K562 (cell line): ENCODE measurements around the gene ZBTB18. TPM values are rescaled to one million over a fixed set of nuclear protein-coding genes. Genes with fewer than 3 reads are reported as not detected.

Experiments
- ATAC-seq: fragments of 200-7000 bp; cut with Tn5 transposase; 3 replicates; pipeline ENCODE4 v1.9.1; 2020; ENCODE audit warnings: moderate library complexity
- BruUV-seq: library from RNA; stranded (reverse); fragments of 400-500 nt; replicated peaks from 2 replicates; lab custom pipeline; 2021; lab: Mats Ljungman, UMichigan
- CTCF ChIA-PET: fragments of 300-600 bp; formaldehyde crosslinking; extraction: SDS; loops from one replicate; lab custom pipeline; 2021; ENCODE audit warnings: low intra/inter-chr PET ratio; lab: Yijun Ruan, JAX
- POLR2A ChIA-PET: fragments of 300-600, 350-650 bp; sonication (Branson Sonifier 250); formaldehyde crosslinking; extraction: SDS; loops from one replicate; lab custom pipeline; 2021; ENCODE audit warnings: antibody characterized with exemption, inconsistent platforms; lab: Yijun Ruan, JAX
- DNase-seq, 4 experiments: peaks; one replicate each; pipeline versions ENCODE4 v3.0.0 to v3.0.0-alpha.2; 2011 to 2018; ENCODE audit warnings: low spot score in 3 of 4, mixed read lengths in 3 of 4; ENCODE audit errors: extremely low read depth in 1 of 4
- FAIRE-seq: peaks from 2 replicates; lab custom pipeline; 2011; peaks lifted over from hg19 to GRCh38; lab: Jason Lieb, UNC
- H2AFZ ChIP-seq: 2 replicates; pipeline ENCODE4 v1.6.0; 2011; ENCODE audit warnings: low read depth, low read length, control low read depth, inconsistent platforms
- H3K27ac ChIP-seq: fragments of 200-600 bp; 3 replicates; pipeline ENCODE4 v1.8.0; 2011; ENCODE audit warnings: low read depth, mild to moderate bottlenecking, control low read depth, inconsistent platforms, low read length, moderate library complexity, mixed read lengths; ENCODE audit errors: extremely low read depth
- H3K27me3 ChIP-seq, 2 experiments: fragments of 300-600 bp in 1 of 2; 2 replicates in 1 of 2; 3 replicates in 1 of 2; pipeline versions ENCODE4 v1.6.0 to v1.8.0; 2011; ENCODE audit warnings: inconsistent platforms in 2 of 2, low read length in 2 of 2, mild to moderate bottlenecking in 1 of 2, mixed read lengths in 1 of 2, moderate library complexity in 1 of 2; ENCODE audit not compliant: control insufficient read depth in 2 of 2, insufficient read depth in 2 of 2
- H3K36me3 ChIP-seq: fragments of 300-600 bp; 3 replicates; pipeline ENCODE4 v1.8.0; 2011; ENCODE audit warnings: mild to moderate bottlenecking, low read length, inconsistent platforms; ENCODE audit not compliant: control insufficient read depth, insufficient read depth
- H3K4me1 ChIP-seq, 2 experiments: fragments of 200-600 bp in 1 of 2; replicated peaks in 1 of 2; 2 replicates in 1 of 2; 3 replicates in 1 of 2; pipeline versions ENCODE4 v1.5.1 to v1.8.0; 2011; ENCODE audit warnings: inconsistent platforms in 2 of 2, low read length in 2 of 2, mild to moderate bottlenecking in 1 of 2, mixed read lengths in 1 of 2, moderate library complexity in 1 of 2; ENCODE audit not compliant: control insufficient read depth in 2 of 2, insufficient read depth in 2 of 2
- H3K4me2 ChIP-seq: 2 replicates; pipeline ENCODE4 v1.6.1; 2011; ENCODE audit warnings: low read length, control low read depth, inconsistent platforms, mixed read lengths; ENCODE audit not compliant: insufficient read depth
- H3K4me3 ChIP-seq: fragments of 200-600 bp; sonication (generic), shearing (Covaris generic); 2 replicates; pipeline ENCODE4 v1.5.1; 2016; ENCODE audit warnings: control low read depth, inconsistent platforms
- H3K79me2 ChIP-seq: fragments of 200-600 bp; 3 replicates; pipeline ENCODE4 v1.8.0; 2011; ENCODE audit warnings: low read length, inconsistent platforms; ENCODE audit not compliant: control insufficient read depth, insufficient read depth
- H3K9ac ChIP-seq, 2 experiments: 2 replicates each; pipeline versions ENCODE4 v1.6.0 to v1.6.1; 2011; ENCODE audit warnings: low read depth in 2 of 2, low read length in 2 of 2, control low read depth in 1 of 2, inconsistent platforms in 1 of 2, mild to moderate bottlenecking in 1 of 2, mixed read lengths in 1 of 2; ENCODE audit not compliant: insufficient read depth in 1 of 2
- H3K9me1 ChIP-seq: one replicate; pipeline ENCODE4 v1.6.0; 2011; ENCODE audit warnings: inconsistent platforms, mild to moderate bottlenecking, low read length, moderate library complexity; ENCODE audit not compliant: control insufficient read depth, insufficient read depth
- H3K9me3 ChIP-seq: replicated peaks from 2 replicates; pipeline ENCODE4 v1.5.1; 2011; ENCODE audit warnings: low read depth, low read length, inconsistent platforms; ENCODE audit not compliant: control insufficient read depth, insufficient read depth
- H4K20me1 ChIP-seq: replicated peaks from 2 replicates; pipeline ENCODE4 v1.6.1; 2011; ENCODE audit warnings: low read length, inconsistent platforms, mixed read lengths; ENCODE audit not compliant: control insufficient read depth, insufficient read depth
- CTCFL ChIP-seq: IDR thresholded peaks from 2 replicates; pipeline ENCODE4 v1.6.1; 2011; ENCODE audit warnings: borderline replicate concordance, low read depth, mild to moderate bottlenecking, moderate library complexity, low read length; ENCODE audit not compliant: insufficient read depth, poor library complexity, severe bottlenecking
- LARP7 ChIP-seq: fragments of 450-650 bp; IDR thresholded peaks from 2 replicates; pipeline ENCODE4 v1.6.1; 2016
- PYGO2 ChIP-seq: fragments of 450-650 bp; IDR thresholded peaks from 2 replicates; pipeline ENCODE4 v1.6.1; 2016; ENCODE audit warnings: mild to moderate bottlenecking, missing genetic modification characterization, moderate library complexity, missing compliant biosample characterization
- RBM14 ChIP-seq: fragments of 200-400 bp; formaldehyde crosslinking; IDR thresholded peaks from 2 replicates; pipeline ENCODE4 v1.6.1; 2018; ENCODE audit warnings: low read depth, mild to moderate bottlenecking, low read length, moderate library complexity, borderline replicate concordance; ENCODE audit not compliant: insufficient read depth
- SREBF2 ChIP-seq: sonication (generic); formaldehyde crosslinking; IDR thresholded peaks from 2 replicates; pipeline ENCODE4 v1.4.0; 2020; ENCODE audit warnings: mild to moderate bottlenecking, missing genetic modification reagents
- ZNF57 ChIP-seq: fragments of 450-650 bp; formaldehyde crosslinking; IDR thresholded peaks from 2 replicates; pipeline ENCODE4 v1.4.0; 2020; ENCODE audit warnings: mild to moderate bottlenecking, moderate library complexity
- ZNF695 ChIP-seq: fragments of 450-650 bp; formaldehyde crosslinking; IDR thresholded peaks from 2 replicates; pipeline ENCODE4 v1.4.0; 2020; ENCODE audit warnings: mild to moderate bottlenecking, moderate library complexity
- WGBS: fragments of 100-300 bp; shearing (Covaris generic); methylation state at CpG from one replicate; pipeline ENCODE4 v1.1.6; 2016; ENCODE audit warnings: low coverage, mixed read lengths; ENCODE audit not compliant: insufficient coverage; ENCODE audit errors: missing lambda C conversion rate; 5-methylcytosine and 5-hydroxymethylcytosine counted together
- in situ Hi-C: fragments of 300-500 bp; cut with MboI; formaldehyde crosslinking; loops from 4 replicates; pipeline ENCODE4 v1.15.0; 2018; ENCODE audit warnings: inconsistent platforms, mixed read lengths
- intact Hi-C: fragments of 100-400 bp; cut with micrococcal nuclease; formaldehyde crosslinking; loops from 2 replicates; pipeline ENCODE4 v1.14.2; 2022
- polyA plus RNA-seq, 8 experiments: library from polyadenylated mRNA; depleted of rRNA in 4 of 8; stranded (reverse) in 5 of 8; unstranded in 3 of 8; fragments of >200 nt; fragmentation: Nextera tagmentation in 2 of 8; fragmentation: Illumina TruSeq in 1 of 8; extraction: Ambion mirVana in 2 of 8; extraction: Trizol in 1 of 8; gene quantifications; 2 replicates each; pipeline versions ENCODE4 v1.2.1 to v1.2.3, GENCODE V29; 2011 to 2014; ENCODE audit warnings: inconsistent platforms in 1 of 8, missing spikeins in 1 of 8
- total RNA-seq, 7 experiments: library from RNA; depleted of rRNA in 6 of 7; stranded (reverse); fragments of >200 nt in 6 of 7; fragmentation: Illumina TruSeq in 2 of 7; extraction: Trizol in 2 of 7; gene quantifications; 2 replicates each; pipeline versions ENCODE4 v1.2.1 to v1.2.3, GENCODE V29; 2011 to 2021; ENCODE audit warnings: low replicate concordance in 1 of 7

Gene ZBTB18
- total and polyA plus RNA-seq, 9 of the 15 experiments (the other 6 are each of a cell fraction or from before 2014, with no cell fraction given): 0.13 to 2.6 (median 1.6) TPM

GRCh38 chr1:244029124-244029523, 22.0 kb upstream of the ZBTB18 start:
- Histone ChIP-seq H3K9me1 (no peaks in the 10 kb centered on the region), H3K36me3 (no peaks in the 10 kb centered on the region)
- CTCF ChIA-PET: no interaction called here

More at GRCh38 chr1:244029124-244029523, 22.0 kb upstream of the ZBTB18 start:
- DNase-seq: no peak
- Histone ChIP-seq H4K20me1 (no peaks in the 10 kb centered on the region), H3K79me2 (no peaks in the 10 kb centered on the region), H3K9me3 (no peaks in the 10 kb centered on the region), H3K27me3 (peaks cover 28 to 31% of the 10 kb centered on the region in 2 experiments), H3K27ac (no peak overlapping the region), H2AFZ (no peak overlapping the region), H3K9ac (no peak overlapping the region), H3K4me1 (no peaks in the 10 kb centered on the region), H3K4me3 (no peak overlapping the region), H3K4me2 (no peak overlapping the region)
- POLR2A ChIA-PET: no interaction called here
- no TSS peak for BruUV-seq
- TF ChIP-seq SREBF2 (CRISPR knock-in tag) (no peak), ZNF57 (CRISPR knock-in tag) (no peak), RBM14 (no peak), ZNF695 (CRISPR knock-in tag) (no peak), CTCFL (peak; percentile 12), PYGO2 (tag) (no peak), LARP7 (no peak)
- intact Hi-C loops (no loop called here), in situ Hi-C loops (no loop called here)
- ATAC-seq: no peak
- 7% methylated on average over 3 of the region's 3 CpGs for WGBS
- FAIRE-seq: no peak
